ENCODE measurements around the gene DDAH2.

DNA sequence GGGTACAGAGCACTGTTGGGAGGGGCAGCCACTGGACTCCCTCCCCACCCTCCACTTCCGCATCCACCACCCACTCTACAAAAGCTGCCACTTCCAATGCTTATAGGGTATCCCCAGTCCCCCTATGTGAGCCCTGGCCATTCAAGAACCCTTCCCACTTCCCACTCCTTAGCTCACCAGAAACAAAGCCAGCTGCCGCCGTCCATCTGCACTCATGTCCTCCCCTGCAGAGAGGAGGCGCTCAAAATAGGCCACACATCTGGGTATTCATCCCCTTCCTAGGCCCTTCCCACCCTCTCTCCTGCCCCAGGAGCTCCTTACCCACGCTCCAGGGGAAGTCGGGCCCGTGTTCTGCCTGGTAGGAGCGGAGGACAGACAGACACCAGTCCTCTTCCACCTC lies 41.8 kb downstream of the DDAH2 start:
- TF ChIP-seq, protein P1, sequence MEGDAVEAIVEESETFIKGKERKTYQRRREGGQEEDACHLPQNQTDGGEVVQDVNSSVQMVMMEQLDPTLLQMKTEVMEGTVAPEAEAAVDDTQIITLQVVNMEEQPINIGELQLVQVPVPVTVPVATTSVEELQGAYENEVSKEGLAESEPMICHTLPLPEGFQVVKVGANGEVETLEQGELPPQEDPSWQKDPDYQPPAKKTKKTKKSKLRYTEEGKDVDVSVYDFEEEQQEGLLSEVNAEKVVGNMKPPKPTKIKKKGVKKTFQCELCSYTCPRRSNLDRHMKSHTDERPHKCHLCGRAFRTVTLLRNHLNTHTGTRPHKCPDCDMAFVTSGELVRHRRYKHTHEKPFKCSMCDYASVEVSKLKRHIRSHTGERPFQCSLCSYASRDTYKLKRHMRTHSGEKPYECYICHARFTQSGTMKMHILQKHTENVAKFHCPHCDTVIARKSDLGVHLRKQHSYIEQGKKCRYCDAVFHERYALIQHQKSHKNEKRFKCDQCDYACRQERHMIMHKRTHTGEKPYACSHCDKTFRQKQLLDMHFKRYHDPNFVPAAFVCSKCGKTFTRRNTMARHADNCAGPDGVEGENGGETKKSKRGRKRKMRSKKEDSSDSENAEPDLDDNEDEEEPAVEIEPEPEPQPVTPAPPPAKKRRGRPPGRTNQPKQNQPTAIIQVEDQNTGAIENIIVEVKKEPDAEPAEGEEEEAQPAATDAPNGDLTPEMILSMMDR (IDR thresholded peaks at IDR 0.05) = no peak
- no peak for TF ChIP-seq ZFX (IDR thresholded peaks at IDR 0.05; ENCODE audit: borderline replicate concordance)

Measured in 22Rv1 (cell line).